NT2/D1 (cell line): Measurements from ENCODE around the gene TBC1D32.

Experiments
- SUZ12 ChIP-seq: IDR thresholded peaks from 2 replicates; pipeline ENCODE4 v1.6.1; 2011; ENCODE audit not compliant: insufficient read length, insufficient read depth; ENCODE audit errors: extremely low read depth
- YY1 ChIP-seq: IDR thresholded peaks from 2 replicates; pipeline ENCODE4 v1.6.1; 2011; ENCODE audit not compliant: insufficient read length, insufficient read depth

DNA sequence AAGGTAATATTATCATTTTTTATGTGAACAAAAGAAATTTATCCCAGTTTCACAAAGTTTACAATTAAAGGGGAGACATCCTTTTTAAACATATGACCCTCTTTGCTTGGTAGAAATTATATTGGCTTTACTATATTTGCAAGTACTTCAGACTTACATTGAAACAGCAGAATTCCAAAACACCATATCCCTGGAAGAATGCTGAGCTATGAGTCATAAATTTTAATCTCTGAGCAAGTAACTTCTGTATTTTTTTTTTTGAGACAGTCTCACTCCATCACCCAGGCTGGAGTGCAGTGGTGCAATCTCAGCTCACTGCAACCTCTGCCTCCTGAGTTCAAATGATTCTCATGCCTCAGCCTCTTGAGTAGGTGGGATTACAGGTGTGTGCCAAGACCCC, 240.4 kb downstream of the TBC1D32 start:
- no peak for TF ChIP-seq YY1
- TF ChIP-seq SUZ12 = no peak
